GM18519 (cell line): ENCODE results near the gene MAP4K1.

Experiments
- ATAC-seq: cut with Tn5 transposase; IDR thresholded peaks from one replicate; pipeline ENCODE4 v1.9.1; 2021; ENCODE audit warnings: mild to moderate bottlenecking, moderate library complexity; ENCODE audit not compliant: unreplicated experiment, low FRiP score

Gene MAP4K1

DNA sequence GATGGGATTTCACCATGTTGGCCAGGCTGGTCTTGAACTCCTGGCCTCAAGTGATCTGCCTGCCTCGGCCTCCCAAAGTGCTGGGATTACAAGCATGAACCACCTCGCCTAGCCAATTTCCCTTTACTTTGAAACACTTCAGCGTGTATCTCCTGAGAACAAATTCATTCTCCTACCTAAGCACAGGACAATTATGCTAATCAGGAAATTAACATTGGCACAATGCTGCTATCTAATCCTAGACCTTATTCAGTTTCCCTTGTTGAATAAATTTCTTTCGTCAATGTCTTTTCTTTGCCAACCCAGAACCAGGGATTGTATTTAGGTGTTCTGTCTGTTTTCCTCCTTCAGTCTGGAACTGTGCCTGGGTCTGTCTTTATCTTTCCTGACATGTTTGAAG lies 67.8 kb downstream of the MAP4K1 start:
- ATAC-seq: no peak

DNA sequence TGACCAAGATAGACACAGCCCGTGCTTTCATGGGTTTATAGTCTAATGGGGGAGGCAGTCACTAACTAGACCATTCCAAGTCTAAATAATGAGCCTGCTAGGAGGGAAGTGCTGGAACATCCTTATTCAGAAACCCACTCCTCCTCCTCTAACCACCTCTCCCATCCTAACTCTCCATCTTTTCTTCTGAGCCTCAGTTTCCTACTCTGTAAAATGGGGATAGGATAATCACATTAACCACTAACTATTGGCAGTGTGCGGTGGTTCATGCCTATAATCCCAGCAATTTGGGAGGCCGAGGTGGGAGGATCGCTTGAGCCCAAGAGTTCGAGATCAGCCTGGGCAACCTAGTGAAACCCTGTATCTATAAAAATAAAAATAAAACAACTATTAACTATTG lies 68.7 kb downstream of the MAP4K1 start:
- ATAC-seq: no peak

DNA sequence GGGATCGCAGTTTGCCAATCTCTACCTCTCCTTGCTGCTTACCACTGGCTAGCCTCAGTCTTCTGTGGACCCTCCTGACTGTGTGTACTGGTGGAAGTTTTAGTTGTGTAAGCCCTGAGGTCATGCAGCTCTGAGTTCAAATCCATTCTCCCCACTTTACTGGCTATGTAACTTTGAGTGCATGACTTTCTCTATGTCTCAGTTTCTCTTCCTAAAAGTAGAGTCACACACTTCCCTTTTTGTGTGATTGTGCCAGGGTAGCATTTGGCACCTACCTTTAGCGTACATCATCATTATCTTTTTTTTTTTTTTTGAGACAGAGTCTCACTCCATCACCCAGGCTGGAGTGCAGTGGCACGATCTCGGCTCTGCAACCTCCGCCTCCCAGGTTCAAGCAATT lies 70.3 kb downstream of the MAP4K1 start:
- ATAC-seq: no peak

DNA sequence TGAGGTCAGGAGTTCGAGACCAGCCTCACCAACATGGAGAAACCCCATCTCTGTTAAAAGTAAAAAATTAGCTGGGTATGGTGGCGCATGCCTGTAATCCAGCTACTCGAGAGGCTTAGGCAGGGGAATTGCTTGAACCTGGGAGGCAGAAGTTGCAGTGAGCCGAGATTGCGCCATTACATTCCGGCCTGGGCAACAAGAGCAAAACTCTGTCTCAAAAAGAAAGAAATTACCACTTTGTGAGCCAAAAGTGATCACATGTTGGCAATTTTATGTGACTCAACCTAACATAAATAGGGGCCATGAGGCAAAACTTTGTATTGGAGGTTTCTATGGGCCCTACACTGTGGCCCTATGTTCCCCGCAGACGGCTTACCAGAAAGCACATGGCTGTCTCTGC lies 72.2 kb downstream of the MAP4K1 start:
- ATAC-seq: no peak

DNA sequence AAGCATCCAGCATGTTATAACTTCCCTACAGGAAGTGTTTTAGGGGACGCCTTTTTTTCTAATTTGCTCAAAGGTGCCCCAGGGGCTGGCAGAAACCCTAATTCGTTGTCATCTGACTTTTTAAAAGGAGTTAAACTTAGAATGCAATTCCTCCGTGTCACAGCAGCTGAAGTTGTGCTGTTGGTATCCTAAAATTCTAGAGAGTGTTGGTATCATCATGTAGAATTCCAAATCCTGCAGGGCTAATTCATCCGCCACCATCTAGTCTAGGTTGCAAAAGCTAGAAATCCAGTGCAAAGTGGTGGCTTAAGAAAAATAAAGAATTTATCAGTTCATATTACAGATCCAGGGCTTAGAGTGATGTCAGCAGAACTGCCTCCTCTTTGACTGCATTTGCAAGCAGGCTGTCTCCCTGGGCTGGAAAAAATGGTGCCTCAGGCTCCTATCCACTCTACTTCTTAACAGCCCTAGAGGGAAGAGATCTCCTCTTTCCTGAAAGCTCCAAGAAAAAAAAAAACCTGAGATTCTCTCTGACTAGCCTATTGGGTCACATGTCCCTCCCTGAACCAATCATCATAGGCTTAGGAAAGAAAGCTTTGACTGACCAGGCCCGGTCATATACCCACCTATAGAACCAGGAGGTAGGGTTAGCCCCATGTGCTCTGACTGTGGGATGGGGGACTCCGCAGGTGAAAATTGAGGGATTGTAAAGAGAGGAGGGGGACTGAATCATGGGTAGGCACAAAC lies 73.0 kb downstream of the MAP4K1 start:
- ATAC-seq: no peak

DNA sequence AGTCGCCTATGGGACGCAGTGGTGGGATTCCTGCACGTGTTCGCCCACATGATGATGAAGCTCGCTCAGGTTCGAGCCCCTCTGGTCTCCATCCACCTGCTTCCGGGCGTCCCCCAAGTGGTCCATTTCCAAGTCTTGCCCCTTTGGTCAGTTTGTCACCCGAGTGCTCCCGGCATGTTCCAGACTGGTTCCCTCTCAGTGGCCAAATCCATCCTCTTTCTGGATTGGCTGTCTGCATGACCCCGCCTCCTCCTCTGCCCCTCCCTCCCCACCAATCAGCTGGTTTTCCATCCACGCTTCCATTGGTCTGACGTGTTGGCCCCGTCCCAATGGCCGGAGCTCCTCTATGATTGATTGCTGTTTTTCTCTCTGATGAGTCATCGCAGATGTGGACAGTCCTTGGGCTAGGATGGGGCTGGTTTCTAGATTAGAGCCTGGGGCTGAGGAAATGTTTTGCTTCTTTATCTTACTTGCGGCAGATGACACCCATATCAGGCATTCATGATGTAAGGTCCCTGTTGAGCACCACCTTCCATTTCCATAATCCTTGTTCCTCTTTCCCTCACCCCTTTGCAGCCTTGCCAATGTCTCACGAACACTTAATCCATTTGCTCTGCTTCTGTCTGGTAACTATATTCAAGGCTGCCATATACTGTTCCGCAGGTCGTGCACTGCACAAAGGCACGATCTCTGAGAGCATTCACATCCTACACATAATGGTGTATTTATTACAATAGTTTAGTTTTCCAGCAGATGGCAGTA lies 73.8 kb downstream of the MAP4K1 start:
- no peak for ATAC-seq

DNA sequence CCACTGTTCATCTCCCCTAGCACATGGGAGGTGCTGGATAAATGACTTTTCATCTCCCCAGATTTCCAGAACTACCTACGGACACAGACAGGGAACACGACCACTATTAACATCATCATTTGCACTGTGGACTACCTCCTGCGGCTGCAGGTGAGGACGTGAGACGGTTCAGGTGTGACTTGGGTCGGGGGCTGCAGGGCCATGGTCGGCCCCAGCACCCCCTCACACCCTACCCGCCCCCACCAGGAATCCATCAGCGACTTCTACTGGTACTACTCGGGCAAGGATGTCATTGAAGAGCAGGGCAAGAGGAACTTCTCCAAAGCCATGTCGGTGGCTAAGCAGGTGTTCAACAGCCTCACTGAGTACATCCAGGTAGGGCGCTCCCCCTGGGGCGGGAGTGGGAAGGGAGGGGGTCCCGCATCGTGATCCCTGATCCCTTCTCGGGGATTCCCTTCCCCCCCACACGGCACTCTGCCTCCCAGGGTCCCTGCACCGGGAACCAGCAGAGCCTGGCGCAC lies 74.4 kb downstream of the MAP4K1 start:
- ATAC-seq: no peak

DNA sequence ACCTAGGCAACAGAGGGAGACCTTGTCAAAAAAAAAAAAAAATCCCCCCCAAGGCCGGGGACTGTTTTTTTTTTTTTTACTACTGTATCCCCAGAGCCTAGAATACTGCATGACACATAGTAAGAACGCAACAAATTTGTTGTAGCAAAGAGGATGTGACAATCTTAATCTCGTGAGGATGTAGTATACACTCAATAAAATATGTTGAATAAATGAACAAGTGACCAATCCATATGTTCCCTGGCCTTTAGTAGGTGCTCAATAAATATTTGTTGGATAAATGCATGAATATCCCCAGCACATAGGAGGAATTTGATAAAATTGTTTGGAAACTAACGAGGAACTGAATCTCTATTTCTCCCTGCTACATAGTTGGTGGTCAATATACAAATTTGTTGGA lies 75.7 kb downstream of the MAP4K1 start:
- ATAC-seq: no peak

DNA sequence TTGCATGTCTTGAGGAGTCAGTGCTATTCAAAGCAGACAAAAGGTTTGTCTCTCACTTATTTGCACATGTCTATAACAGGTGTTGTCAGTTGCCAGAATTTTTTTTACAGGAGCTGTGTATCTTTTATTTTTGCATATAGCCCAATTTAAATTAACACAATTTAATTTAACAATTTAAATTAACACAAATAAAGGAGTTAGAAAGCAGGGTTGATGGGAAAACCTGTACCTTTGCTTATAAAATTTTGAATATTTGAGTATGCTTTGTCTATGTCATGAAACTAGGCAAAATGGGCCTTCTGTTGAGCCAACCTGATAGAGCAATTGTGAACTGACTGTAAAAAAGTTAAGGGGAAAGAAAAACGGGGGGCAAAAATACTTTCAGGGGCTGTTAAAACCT lies 78.0 kb downstream of the MAP4K1 start:
- ATAC-seq: no peak

DNA sequence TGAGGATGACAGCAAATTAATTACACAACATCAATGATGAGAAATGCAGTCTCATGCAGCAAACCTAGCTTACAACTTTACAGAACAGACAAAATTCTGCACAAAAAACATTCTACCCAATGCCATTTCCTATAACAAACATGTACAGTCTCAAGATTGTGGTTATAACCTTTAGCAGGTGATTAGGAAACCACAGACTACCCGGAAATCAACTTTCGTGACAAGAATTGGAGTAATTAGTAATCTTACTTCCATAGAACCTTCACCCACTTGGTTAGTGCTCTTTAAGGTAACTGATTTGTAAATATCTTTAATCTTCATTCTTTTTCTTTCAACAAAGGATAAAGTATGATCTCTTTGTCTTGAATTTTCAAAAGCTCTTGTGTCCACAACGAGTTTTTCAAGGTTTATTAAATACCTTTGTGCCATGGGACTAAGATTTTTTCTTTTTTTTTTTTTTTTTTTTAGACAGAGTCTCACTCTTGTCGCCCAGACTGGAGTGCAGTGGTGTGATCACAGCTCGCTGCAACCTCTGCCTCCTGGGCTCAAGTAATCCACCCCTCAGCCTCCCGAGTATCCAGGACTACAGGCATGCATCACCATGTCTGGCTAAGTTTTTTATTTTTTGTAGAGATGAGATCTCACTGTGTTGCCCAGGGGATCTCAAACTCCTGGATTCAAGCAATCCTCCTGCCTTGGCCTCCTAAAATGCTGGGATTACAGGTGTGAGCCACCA lies 78.8 kb downstream of the MAP4K1 start:
- no peak for ATAC-seq

DNA sequence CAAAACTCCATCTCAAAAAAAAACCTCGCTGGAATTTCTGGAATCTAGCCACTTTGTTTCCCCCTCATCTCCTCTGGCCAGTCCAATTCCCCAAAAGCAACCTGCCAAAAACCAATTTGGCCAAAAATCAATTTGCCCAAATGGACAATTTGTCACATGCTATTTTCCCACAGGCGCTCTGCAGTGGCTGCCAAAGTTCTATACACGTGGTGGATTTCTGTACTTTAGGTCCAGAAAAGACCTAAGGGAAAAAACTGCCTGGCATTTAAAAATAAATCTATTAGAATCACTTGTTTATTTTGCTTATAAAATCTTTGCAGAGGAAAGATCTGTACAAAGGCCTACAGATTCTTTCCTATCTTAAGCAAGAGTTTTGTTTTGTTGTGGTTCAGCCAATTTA lies 79.4 kb downstream of the MAP4K1 start:
- ATAC-seq: no peak
